Measurements from ENCODE around the gene FAM43A.

FAM43A gene

DNA sequence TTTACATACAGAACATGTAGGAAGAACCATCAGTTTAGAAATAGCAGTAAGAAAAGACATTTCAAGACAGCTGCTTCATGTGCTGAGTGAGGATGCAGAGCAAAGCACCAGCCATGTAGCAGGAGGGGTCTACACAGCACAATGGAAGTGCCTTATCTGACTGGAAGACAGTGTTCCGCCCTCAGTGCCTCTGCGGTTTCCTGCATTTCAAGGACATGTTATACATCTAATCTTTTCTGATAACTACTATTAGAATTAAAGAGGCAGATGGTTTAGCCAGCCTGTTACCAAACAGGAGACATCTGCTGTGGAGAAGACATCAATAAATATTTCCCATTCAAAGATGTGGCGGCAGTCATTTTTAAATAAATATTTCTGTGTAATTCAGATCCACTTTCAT, 24.3 kb upstream of the FAM43A start:
- no peaks in the 10 kb centered on the region for H3K9me3 ChIP-seq (ENCODE audit: control insufficient read depth, low read length)
- H2BK120ac ChIP-seq (ENCODE audit: low read depth, low read length) = no peak overlapping the region
- no peak overlapping the region for H3K27ac ChIP-seq (ENCODE audit: low read length, poor library complexity, severe bottlenecking)
- no peak overlapping the region for H2BK15ac ChIP-seq (ENCODE audit: low read depth, poor library complexity, severe bottlenecking)
- no peak for DNase-seq
- H3K36me3 ChIP-seq (ENCODE audit: control insufficient read depth in 1 of 2, insufficient read depth in 2 of 2, low read depth in 1 of 2, low read length in 2 of 2) = peaks cover 19 to 80% of the 10 kb centered on the region in 2 experiments
- H3K4me2 ChIP-seq (ENCODE audit: low read length, poor library complexity, severe bottlenecking) = no peak overlapping the region
- no peaks in the 10 kb centered on the region for H3K27me3 ChIP-seq (ENCODE audit: control insufficient read depth in 1 of 2, insufficient read depth in 1 of 2, low read length in 2 of 2)
- H3K9ac ChIP-seq (ENCODE audit: low read length) = no peak overlapping the region
- no CpG with 5 or more reads among the region's 3 CpGs for WGBS
- no peak overlapping the region for H4K8ac ChIP-seq (ENCODE audit: low read length)
- no peak overlapping the region for H2AK5ac ChIP-seq (ENCODE audit: low read length, severe bottlenecking)
- no peak overlapping the region for H3K4me3 ChIP-seq (ENCODE audit: insufficient read depth in 1 of 2, low read depth in 1 of 2, low read length in 2 of 2)
- no peak overlapping the region for H3K14ac ChIP-seq (ENCODE audit: low read length in 2 of 2)
- no peak overlapping the region for H3K18ac ChIP-seq (ENCODE audit: low read depth in 1 of 2, low read length in 2 of 2)
- H4K91ac ChIP-seq (ENCODE audit: low read length) = no peak overlapping the region
- no peak overlapping the region for H2BK12ac ChIP-seq (ENCODE audit: low read length in 2 of 2)
- no peak overlapping the region for H2AFZ ChIP-seq (ENCODE audit: low read depth, low read length)
- H3K4ac ChIP-seq (ENCODE audit: low read depth in 1 of 2, low read length in 2 of 2) = no peak overlapping the region
- H3K79me1 ChIP-seq (replicated peaks; ENCODE audit: low read length, poor library complexity, severe bottlenecking) = peaks cover 22% of the 10 kb centered on the region
- no peak overlapping the region for H3K23ac ChIP-seq (ENCODE audit: low read length in 2 of 2)
- no peak overlapping the region for H2BK5ac ChIP-seq (ENCODE audit: low read depth, low read length, poor library complexity, severe bottlenecking)
- no peaks in the 10 kb centered on the region for H3K4me1 ChIP-seq (ENCODE audit: control insufficient read depth, insufficient read depth, low read depth, low read length)

DNA sequence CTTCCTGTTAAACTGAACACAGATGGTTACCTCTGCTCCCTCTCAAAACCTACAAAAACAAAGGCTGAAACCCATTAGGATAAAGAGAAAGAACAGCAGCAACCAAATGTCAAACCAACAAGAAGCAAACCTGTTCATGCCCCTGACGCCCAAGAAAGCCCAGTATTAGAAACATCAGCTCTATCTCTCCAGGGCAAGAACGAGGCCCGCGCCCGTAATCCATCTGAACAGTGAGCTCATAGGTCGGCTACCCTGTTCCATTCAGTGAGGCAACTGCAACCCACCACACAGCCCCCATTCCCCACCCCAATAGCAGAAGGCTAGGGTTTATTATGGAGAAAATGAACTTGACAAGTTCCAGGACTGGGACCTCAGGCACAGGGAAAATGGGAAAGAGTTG, 23.7 kb upstream of the FAM43A start:
- peaks cover 22 to 85% of the 10 kb centered on the region in 2 experiments for H3K36me3 ChIP-seq (ENCODE audit: control insufficient read depth in 1 of 2, insufficient read depth in 2 of 2, low read depth in 1 of 2, low read length in 2 of 2)
- 80% methylated on average over 5 of the region's 6 CpGs for WGBS
- no peaks in the 10 kb centered on the region for H3K9me3 ChIP-seq (ENCODE audit: control insufficient read depth, low read length)
- H3K4ac ChIP-seq (ENCODE audit: low read depth in 1 of 2, low read length in 2 of 2) = no peak overlapping the region
- DNase-seq = no peak
- H2BK15ac ChIP-seq (ENCODE audit: low read depth, poor library complexity, severe bottlenecking) = no peak overlapping the region
- H2AK5ac ChIP-seq (ENCODE audit: low read length, severe bottlenecking) = no peak overlapping the region
- H3K4me3 ChIP-seq (ENCODE audit: insufficient read depth in 1 of 2, low read depth in 1 of 2, low read length in 2 of 2) = no peak overlapping the region
- H3K27ac ChIP-seq (ENCODE audit: low read length, poor library complexity, severe bottlenecking) = no peak overlapping the region
- H4K91ac ChIP-seq (ENCODE audit: low read length) = no peak overlapping the region
- H3K4me2 ChIP-seq (ENCODE audit: low read length, poor library complexity, severe bottlenecking) = no peak overlapping the region
- H3K14ac ChIP-seq (ENCODE audit: low read length in 2 of 2) = no peak overlapping the region
- H3K18ac ChIP-seq (ENCODE audit: low read depth in 1 of 2, low read length in 2 of 2) = no peak overlapping the region
- H3K27me3 ChIP-seq (ENCODE audit: control insufficient read depth in 1 of 2, insufficient read depth in 1 of 2, low read length in 2 of 2) = no peaks in the 10 kb centered on the region
- no peak overlapping the region for H3K23ac ChIP-seq (ENCODE audit: low read length in 2 of 2)
- no peak overlapping the region for H2BK12ac ChIP-seq (ENCODE audit: low read length in 2 of 2)
- no peak overlapping the region for H2AFZ ChIP-seq (ENCODE audit: low read depth, low read length)
- H2BK120ac ChIP-seq (ENCODE audit: low read depth, low read length) = no peak overlapping the region
- no peaks in the 10 kb centered on the region for H3K4me1 ChIP-seq (ENCODE audit: control insufficient read depth, insufficient read depth, low read depth, low read length)
- no peak overlapping the region for H3K9ac ChIP-seq (ENCODE audit: low read length)
- no peak overlapping the region for H4K8ac ChIP-seq (ENCODE audit: low read length)
- H3K79me1 ChIP-seq (replicated peaks; ENCODE audit: low read length, poor library complexity, severe bottlenecking) = peaks cover 24% of the 10 kb centered on the region
- H2BK5ac ChIP-seq (ENCODE audit: low read depth, low read length, poor library complexity, severe bottlenecking) = no peak overlapping the region

DNA sequence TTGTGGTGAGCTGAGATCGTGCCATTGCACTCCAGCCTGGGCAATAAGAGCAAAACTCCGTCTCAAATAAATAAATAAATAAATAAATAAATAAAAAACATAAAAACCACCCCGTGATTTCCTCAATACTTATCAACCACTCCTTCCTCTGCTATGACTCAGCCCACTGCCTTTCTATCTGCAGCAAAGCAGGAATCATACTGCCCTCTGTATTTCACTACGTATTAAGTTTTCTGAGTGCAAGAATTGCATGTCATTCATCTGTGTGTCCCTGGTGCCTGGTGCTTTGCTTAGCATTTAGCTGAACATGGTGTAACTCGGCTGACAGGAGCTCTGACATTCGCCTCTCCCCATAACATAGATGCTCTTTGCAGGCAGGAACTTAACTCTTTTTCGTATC, 20.8 kb upstream of the FAM43A start:
- Histone ChIP-seq H3K36me3 (ENCODE audit: control insufficient read depth in 1 of 2, insufficient read depth in 2 of 2, low read depth in 1 of 2, low read length in 2 of 2) (peaks cover 20 to 80% of the 10 kb centered on the region in 2 experiments), H4K8ac (ENCODE audit: low read length) (no peak overlapping the region), H3K9me3 (ENCODE audit: control insufficient read depth, low read length) (no peaks in the 10 kb centered on the region), H2BK15ac (ENCODE audit: low read depth, poor library complexity, severe bottlenecking) (no peak overlapping the region), H3K4me3 (ENCODE audit: insufficient read depth in 1 of 2, low read depth in 1 of 2, low read length in 2 of 2) (no peak overlapping the region), H2AK5ac (ENCODE audit: low read length, severe bottlenecking) (no peak overlapping the region), H3K79me1 (replicated peaks; ENCODE audit: low read length, poor library complexity, severe bottlenecking) (peaks cover 24% of the 10 kb centered on the region), H3K27me3 (ENCODE audit: control insufficient read depth in 1 of 2, insufficient read depth in 1 of 2, low read length in 2 of 2) (no peaks in the 10 kb centered on the region), H2BK5ac (ENCODE audit: low read depth, low read length, poor library complexity, severe bottlenecking) (no peak overlapping the region), H2BK12ac (ENCODE audit: low read length in 2 of 2) (no peak overlapping the region), H3K4me2 (ENCODE audit: low read length, poor library complexity, severe bottlenecking) (no peak overlapping the region), H3K18ac (ENCODE audit: low read depth in 1 of 2, low read length in 2 of 2) (no peak overlapping the region), H3K14ac (ENCODE audit: low read length in 2 of 2) (no peak overlapping the region), H3K9ac (ENCODE audit: low read length) (no peak overlapping the region), H2AFZ (ENCODE audit: low read depth, low read length) (no peak overlapping the region), H2BK120ac (ENCODE audit: low read depth, low read length) (no peak overlapping the region), H4K91ac (ENCODE audit: low read length) (no peak overlapping the region), H3K23ac (ENCODE audit: low read length in 2 of 2) (no peak overlapping the region), H3K4me1 (ENCODE audit: control insufficient read depth, insufficient read depth, low read depth, low read length) (no peaks in the 10 kb centered on the region), H3K27ac (ENCODE audit: low read length, poor library complexity, severe bottlenecking) (no peak overlapping the region), H3K4ac (ENCODE audit: low read depth in 1 of 2, low read length in 2 of 2) (no peak overlapping the region)
- DNase-seq = no peak
- 92% methylated on average over 7 of the region's 7 CpGs for WGBS

DNA sequence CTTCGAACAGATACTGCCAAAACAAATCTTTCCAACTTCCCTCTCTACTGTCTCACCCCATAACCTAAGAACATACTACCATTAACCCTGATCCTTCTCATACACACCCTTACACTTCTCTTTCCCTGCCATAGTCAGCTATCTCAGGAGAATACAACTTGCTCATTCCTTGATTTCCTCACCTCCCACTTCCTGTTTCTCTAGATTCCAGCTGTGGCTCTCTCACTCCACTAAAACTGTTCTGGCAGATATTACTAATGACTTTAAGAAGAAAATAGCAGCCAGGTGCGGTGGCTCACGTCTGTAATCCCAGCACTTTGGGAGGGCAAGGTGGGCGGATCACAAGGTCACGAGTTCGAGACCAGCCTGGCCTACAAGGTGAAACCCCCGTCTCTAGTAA, 18.3 kb upstream of the FAM43A start:
- H3K4me3 ChIP-seq (ENCODE audit: insufficient read depth in 1 of 2, low read depth in 1 of 2, low read length in 2 of 2) = no peak overlapping the region
- no peaks in the 10 kb centered on the region for H3K9me3 ChIP-seq (ENCODE audit: control insufficient read depth, low read length)
- H3K18ac ChIP-seq (ENCODE audit: low read depth in 1 of 2, low read length in 2 of 2) = no peak overlapping the region
- no peaks in the 10 kb centered on the region for H3K27me3 ChIP-seq (ENCODE audit: control insufficient read depth in 1 of 2, insufficient read depth in 1 of 2, low read length in 2 of 2)
- H2BK12ac ChIP-seq (ENCODE audit: low read length in 2 of 2) = no peak overlapping the region
- no peak overlapping the region for H2BK5ac ChIP-seq (ENCODE audit: low read depth, low read length, poor library complexity, severe bottlenecking)
- H2AFZ ChIP-seq (ENCODE audit: low read depth, low read length) = no peak overlapping the region
- no peak overlapping the region for H4K8ac ChIP-seq (ENCODE audit: low read length)
- H4K91ac ChIP-seq (ENCODE audit: low read length) = no peak overlapping the region
- no peak overlapping the region for H3K27ac ChIP-seq (ENCODE audit: low read length, poor library complexity, severe bottlenecking)
- H3K4me2 ChIP-seq (ENCODE audit: low read length, poor library complexity, severe bottlenecking) = no peak overlapping the region
- no peak overlapping the region for H2AK5ac ChIP-seq (ENCODE audit: low read length, severe bottlenecking)
- H3K23ac ChIP-seq (ENCODE audit: low read length in 2 of 2) = no peak overlapping the region
- no peak overlapping the region for H3K14ac ChIP-seq (ENCODE audit: low read length in 2 of 2)
- H2BK15ac ChIP-seq (ENCODE audit: low read depth, poor library complexity, severe bottlenecking) = no peak overlapping the region
- no peaks in the 10 kb centered on the region for H3K4me1 ChIP-seq (ENCODE audit: control insufficient read depth, insufficient read depth, low read depth, low read length)
- peaks cover 15 to 62% of the 10 kb centered on the region in 2 experiments for H3K36me3 ChIP-seq (ENCODE audit: control insufficient read depth in 1 of 2, insufficient read depth in 2 of 2, low read depth in 1 of 2, low read length in 2 of 2)
- no peak overlapping the region for H2BK120ac ChIP-seq (ENCODE audit: low read depth, low read length)
- no peak overlapping the region for H3K4ac ChIP-seq (ENCODE audit: low read depth in 1 of 2, low read length in 2 of 2)
- no peak for DNase-seq
- H3K79me1 ChIP-seq (replicated peaks; ENCODE audit: low read length, poor library complexity, severe bottlenecking) = peaks cover 22% of the 10 kb centered on the region
- 90% methylated on average over 7 of the region's 7 CpGs for WGBS
- no peak overlapping the region for H3K9ac ChIP-seq (ENCODE audit: low read length)
